ENCODE data around the gene NF2.

Gene NF2

GRCh38 chr22:29684244-29684643 is 80.8 kb downstream of the NF2 start:
- H3K27ac ChIP-seq, result no peak overlapping the region
- no peak for DNase-seq (ENCODE audit: low spot score)
- no peak for TF ChIP-seq CTCF (IDR thresholded peaks at IDR 0.05)
- no peak overlapping the region for H3K4me3 ChIP-seq

GRCh38 chr22:29689206-29689879 is 85.9 kb downstream of the NF2 start:
- no peak overlapping the region for H3K4me3 ChIP-seq
- no peak for TF ChIP-seq CTCF (IDR thresholded peaks at IDR 0.05)
- no peak overlapping the region for H3K27ac ChIP-seq
- DNase-seq (ENCODE audit: low spot score), result no peak

- Histone ChIP-seq H3K27ac (no peak overlapping the region), H3K4me3 (no peak overlapping the region)
- DNase-seq (ENCODE audit: low spot score), result no peak
- TF ChIP-seq CTCF (IDR thresholded peaks at IDR 0.05), result no peak
Measured at GRCh38 chr22:29689880-29690213, 86.4 kb downstream of the NF2 start.

GRCh38 chr22:29690476-29690875 is 87.0 kb downstream of the NF2 start:
- H3K27ac ChIP-seq, result no peak overlapping the region
- H3K4me3 ChIP-seq, result no peak overlapping the region
- TF ChIP-seq CTCF (IDR thresholded peaks at IDR 0.05), result no peak
- no peak for DNase-seq (ENCODE audit: low spot score)

- H3K27ac ChIP-seq, result no peak overlapping the region
- no peak for TF ChIP-seq CTCF (IDR thresholded peaks at IDR 0.05)
- H3K4me3 ChIP-seq, result no peak overlapping the region
- DNase-seq (ENCODE audit: low spot score), result no peak
Measured at GRCh38 chr22:29691636-29692326, 88.3 kb downstream of the NF2 start.

- DNase-seq (ENCODE audit: low spot score), result no peak
- no peak for TF ChIP-seq CTCF (IDR thresholded peaks at IDR 0.05)
- no peak overlapping the region for H3K4me3 ChIP-seq
- no peak overlapping the region for H3K27ac ChIP-seq
Measured at GRCh38 chr22:29692327-29692640, 88.9 kb downstream of the NF2 start.

GRCh38 chr22:29693161-29693560 is 89.7 kb downstream of the NF2 start:
- Histone ChIP-seq H3K4me3 (no peak overlapping the region), H3K27ac (no peak overlapping the region)
- TF ChIP-seq CTCF (IDR thresholded peaks at IDR 0.05), result no peak
- no peak for DNase-seq (ENCODE audit: low spot score)
